SKM-1 (cell line): ENCODE measurements around the gene POLD2.

ENCODE experiments used
- DNase-seq: peaks from one replicate; lab custom pipeline; 2025; ENCODE audit not compliant: unreplicated experiment; lab: John Stamatoyannopoulos, UW

Gene POLD2

DNA sequence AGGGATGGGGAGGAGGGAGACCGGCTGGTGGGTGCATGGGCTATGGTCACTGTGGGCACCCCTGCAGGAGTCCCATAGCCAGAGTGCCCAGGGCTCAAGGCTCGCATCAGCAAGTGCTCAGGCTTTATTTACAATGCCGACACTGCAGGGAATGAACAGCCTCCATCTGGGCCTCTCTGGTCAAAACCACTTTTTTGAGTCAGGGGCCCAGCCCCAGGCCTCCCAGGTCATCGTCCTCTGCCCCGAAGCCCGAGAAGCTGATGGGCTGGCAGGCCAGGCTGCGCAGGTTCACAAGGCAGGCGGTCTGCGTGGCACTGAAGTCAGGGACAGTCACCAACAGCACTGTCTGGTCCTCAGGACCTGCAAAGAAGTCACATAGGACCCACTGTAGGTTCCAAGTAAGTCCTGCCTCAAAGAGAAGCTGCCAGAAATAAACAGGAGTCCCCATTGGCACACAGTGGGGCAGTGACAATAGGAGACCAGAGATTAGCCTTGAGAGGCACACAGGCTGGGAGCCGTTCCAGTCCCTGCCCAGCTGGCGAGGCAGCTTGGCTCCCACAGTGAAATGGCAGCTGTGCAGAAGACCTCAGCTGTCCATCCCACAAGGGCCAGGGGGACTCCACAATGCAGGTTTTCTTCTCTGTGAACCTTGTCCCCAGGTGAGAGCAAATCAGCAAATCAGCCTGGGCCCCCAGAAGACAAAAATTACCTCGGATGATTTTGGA is 8.6 kb downstream of the POLD2 start:
- DNase-seq: no peak

DNA sequence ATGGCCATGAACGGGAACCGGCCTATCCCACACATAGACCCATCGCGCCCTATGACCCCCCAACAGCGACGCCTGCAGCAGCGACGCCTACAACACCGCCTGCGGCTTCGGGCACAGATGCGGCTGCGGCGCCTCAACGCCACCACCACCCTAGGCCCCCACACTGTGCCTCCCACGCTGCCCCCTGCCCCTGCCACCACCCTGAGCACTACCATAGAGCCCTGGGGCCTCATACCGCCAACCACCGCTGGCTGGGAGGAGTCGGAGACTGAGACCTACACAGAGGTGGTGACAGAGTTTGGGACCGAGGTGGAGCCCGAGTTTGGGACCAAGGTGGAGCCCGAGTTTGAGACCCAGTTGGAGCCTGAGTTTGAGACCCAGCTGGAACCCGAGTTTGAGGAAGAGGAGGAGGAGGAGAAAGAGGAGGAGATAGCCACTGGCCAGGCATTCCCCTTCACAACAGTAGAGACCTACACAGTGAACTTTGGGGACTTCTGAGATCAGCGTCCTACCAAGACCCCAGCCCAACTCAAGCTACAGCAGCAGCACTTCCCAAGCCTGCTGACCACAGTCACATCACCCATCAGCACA is 9.5 kb downstream of the POLD2 start:
- DNase-seq: no peak

DNA sequence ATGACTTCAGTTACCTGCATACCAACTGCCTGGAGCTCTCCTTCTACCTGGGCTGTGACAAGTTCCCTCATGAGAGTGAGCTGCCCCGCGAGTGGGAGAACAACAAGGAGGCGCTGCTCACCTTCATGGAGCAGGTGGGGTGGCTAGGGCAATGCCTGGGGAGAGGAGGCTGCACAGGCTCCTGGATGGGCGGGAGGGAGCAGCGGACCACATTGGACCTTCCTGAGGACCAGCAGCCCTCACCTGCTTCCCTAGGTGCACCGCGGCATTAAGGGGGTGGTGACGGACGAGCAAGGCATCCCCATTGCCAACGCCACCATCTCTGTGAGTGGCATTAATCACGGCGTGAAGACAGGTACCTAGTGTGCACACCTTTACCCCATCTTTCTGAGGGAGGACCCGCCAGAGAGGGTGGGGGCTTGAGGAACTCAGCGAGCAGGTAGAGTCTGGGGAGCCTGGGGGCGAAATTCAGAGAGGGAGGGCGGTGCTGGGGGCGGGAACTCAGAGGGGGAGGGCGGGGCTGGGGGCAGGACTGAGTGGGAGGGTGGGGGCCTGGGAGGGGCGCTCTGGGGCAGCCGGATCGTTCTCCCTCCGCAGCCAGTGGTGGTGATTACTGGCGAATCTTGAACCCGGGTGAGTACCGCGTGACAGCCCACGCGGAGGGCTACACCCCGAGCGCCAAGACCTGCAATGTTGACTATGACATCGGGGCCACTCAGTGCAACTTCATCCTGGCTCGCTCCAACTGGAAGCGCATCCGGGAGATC is 10.2 kb downstream of the POLD2 start:
- DNase-seq: no peak

DNA sequence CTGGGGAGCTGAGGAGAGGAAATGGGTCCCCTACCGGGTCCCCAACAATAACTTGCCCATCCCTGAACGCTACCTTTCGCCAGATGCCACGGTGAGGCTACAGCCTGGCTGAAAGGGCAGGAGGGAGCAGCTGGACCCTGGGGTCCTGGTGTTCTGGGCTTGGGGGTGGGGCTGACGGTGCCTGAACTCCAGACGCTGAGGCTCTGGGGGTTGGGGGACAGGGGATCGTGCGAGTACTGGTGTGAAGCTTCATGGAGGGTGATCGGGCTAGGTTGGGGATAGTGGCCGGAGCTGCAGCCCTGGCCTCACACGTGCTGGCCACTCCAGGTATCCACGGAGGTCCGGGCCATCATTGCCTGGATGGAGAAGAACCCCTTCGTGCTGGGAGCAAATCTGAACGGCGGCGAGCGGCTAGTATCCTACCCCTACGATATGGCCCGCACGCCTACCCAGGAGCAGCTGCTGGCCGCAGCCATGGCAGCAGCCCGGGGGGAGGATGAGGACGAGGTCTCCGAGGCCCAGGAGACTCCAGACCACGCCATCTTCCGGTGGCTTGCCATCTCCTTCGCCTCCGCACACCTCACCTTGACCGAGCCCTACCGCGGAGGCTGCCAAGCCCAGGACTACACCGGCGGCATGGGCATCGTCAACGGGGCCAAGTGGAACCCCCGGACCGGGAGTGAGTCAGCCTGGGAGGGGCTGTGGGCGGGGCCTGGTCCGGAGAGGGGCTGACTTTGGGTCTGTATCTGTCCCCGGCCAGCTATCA is 10.9 kb downstream of the POLD2 start:
- no peak for DNase-seq

DNA sequence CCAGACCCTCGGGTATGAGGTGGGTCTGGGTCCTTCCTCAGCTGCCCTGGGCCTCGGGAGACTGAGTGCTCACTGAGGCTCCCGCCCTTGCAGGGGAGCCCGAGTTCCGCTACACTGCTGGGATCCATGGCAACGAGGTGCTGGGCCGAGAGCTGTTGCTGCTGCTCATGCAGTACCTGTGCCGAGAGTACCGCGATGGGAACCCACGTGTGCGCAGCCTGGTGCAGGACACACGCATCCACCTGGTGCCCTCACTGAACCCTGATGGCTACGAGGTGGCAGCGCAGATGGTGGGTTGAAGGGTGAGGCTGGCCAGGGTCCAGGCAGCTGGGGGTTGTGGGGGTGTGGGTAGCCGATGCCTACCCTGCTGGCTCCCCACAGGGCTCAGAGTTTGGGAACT is 11.6 kb downstream of the POLD2 start:
- DNase-seq: no peak

DNA sequence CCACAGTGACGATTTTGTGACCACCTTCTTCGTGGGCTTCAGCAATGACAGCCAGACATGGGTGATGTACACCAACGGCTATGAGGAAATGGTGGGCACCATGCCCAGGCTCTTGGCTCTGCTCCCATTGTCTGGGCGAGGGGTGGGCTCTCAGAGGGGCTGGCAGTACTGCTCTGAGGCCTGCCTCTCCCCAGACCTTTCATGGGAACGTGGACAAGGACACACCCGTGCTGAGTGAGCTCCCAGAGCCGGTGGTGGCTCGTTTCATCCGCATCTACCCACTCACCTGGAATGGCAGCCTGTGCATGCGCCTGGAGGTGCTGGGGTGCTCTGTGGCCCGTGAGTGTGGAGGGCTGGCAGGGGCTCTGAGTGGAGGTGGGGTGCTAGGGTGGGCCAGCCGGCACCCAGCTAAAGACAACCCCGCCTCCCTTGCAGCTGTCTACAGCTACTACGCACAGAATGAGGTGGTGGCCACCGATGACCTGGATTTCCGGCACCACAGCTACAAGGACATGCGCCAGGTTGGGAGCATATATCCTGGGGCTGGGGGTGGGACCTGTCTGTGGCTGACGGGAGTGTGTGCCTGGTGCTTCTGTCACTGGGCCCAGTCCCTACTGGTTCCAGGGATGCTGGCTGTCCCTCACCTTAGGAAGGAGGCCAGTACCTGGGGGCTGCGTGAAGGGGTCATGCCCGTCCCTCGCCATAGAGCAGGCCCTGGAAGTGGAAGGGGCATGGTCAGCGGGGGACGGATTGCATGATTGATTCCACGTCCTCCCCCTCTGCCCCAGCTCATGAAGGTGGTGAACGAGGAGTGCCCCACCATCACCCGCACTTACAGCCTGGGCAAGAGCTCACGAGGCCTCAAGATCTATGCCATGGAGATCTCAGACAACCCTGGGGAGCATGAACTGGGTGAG is 12.4 kb downstream of the POLD2 start:
- DNase-seq: no peak

DNA sequence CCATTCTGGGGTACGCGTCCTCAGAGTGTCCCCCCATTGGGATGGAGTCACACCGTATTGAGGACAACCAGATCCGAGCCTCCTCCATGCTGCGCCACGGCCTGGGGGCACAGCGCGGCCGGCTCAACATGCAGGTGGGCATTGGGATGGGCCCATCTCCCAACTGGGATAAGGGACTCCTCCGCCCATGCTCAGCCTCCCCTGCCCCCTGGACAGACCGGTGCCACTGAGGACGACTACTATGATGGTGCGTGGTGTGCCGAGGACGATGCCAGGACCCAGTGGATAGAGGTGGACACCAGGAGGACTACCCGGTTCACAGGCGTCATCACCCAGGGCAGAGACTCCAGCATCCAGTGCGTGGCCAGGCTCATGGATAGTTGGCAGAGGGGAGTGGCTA is 13.4 kb downstream of the POLD2 start:
- DNase-seq: no peak

DNA sequence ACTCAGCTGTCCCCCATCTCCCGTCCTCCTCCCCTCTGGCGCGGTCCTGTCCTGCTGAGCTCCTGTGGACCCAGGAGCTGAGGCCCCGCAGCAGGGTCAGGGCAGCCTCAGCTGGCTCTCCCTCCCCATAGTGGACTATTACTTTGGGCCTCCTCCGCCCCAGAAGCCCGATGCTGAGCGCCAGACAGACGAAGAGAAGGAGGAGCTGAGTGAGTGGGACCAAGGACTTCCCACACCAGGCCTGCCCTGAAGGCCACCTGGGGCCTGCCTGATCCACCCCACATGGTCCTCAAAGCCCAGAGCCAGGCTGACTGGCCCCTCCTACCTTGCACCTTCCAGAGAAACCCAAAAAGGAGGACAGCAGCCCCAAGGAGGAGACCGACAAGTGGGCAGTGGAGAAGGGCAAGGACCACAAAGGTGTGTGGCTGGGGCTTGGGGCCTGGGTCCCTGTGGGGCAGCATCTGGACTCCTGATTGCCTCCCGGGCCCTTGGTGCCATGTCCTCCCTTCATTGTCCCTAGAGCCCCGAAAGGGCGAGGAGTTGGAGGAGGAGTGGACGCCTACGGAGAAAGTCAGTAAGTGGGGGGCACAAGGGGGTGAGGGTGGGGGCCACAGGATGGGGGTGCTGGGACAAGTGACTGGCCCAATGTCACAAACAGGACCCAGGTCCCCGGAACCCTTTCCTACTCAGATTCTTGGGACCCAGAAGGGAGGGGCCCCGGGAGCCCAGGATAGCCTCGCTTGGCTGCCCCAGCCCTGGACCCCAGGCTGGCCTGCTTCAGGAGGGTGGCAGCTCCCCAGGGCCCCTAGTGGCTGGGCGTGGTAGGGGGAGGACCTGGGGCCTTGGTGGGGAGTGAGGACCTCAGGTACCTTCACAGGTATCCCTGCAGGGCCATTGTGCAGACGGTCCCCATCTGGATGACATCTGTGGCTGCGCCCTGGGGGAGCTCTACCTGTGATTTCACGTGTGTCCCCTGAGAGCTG is 14.3 kb downstream of the POLD2 start:
- DNase-seq: no peak

DNA sequence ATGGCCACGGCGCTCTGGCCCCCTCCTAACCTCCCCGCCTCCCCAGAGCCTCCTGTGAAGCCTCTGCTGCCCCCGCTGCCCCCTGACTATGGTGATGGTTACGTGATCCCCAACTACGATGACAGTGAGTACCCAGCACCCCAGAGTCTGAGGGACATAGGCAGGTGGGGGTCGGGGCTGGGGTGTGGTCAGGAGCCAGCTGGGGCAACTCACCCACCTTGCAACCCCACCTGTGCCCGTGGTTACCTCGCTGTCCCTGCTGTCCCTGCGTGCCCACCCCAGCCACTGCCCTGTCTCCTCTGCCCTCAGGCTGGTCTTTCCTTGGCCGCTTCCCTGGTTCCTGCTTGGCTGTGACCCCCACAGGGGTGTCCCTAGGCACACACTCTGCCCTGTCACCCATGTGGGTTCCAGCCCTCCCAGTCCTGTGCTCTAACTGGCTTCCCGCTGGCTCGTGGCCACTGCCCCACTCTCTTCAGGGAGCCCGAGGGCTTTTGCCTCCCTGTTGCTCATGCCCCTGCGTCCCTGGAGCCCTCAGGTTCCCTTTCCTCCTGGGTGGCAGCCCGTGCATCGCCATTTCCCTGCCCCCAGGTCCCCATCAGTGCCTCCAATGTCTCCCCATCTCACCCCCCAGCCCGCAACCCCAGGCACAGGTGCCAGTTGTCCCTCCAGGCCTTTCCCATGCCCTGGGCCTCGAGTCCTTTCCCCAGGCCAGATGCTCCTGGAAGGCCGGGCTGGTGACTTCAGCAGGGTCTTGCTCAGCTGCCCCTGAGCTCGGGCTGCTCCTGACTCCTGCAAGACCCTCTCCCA is 15.2 kb downstream of the POLD2 start:
- DNase-seq: no peak

DNA sequence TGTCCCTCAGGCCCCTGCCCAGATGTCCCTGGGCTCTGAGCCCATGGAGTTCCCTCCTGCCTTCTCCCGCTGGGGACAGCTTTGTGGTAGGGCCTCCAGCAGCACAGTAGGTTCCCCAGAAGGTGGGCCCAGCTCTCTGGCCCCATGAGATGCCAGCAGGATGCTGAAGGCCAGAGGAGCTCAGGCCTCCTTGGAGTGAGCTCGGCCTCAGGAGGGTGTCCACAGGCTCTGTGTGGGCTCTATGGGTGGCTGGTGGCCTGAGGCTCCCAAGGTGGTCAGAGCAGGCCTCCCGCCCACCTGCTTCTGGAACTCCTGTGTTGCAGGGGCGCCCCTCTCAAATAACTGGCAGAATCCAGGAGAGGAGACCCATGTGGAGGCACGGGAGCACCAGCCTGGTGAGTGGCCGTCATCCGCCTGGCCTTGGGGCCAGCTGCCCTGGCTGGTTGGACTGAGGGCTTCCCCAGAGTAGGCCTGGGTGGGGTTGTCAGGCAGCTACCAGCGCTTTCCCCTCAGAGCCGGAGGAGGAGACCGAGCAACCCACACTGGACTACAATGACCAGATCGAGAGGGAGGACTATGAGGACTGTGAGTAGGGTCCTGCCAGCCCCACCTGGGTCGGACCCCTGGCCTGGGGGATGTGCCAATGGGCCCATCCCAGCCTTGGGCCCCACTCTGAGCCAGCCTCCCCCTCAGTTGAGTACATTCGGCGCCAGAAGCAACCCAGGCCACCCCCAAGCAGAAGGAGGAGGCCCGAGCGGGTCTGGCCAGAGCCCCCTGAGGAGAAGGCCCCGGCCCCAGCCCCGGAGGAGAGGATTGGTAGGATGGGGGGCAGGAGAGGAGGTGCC is 16.0 kb downstream of the POLD2 start:
- DNase-seq: no peak

DNA sequence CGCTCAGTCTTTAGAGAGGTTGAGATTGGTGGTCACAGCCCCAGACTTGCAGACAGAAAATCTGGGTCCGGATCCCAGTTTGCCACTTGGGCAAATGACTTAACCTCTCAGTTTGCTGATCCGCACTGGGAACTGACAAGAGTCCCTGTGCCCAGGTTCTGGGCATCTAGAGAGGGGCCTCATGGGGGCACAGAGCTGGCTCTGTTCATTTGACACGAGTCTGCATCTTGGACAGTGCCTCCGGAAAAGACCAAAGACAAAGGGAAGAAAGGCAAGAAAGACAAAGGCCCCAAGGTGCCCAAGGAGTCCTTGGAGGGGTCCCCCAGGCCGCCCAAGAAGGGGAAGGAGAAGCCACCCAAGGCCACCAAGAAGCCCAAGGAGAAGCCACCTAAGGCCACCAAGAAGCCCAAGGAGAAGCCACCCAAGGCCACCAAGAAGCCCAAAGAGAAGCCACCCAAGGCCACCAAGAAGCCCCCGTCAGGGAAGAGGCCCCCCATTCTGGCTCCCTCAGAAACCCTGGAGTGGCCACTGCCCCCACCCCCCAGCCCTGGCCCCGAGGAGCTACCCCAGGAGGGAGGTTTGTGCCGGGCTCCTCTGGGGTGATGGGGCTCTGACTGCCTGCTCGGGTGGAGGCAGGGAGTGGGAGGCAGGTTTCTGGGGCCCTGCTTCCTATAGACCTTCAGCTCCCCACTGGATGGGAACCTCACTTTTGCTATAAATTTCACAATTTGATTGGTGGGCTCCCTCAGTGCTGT is 16.9 kb downstream of the POLD2 start:
- no peak for DNase-seq

DNA sequence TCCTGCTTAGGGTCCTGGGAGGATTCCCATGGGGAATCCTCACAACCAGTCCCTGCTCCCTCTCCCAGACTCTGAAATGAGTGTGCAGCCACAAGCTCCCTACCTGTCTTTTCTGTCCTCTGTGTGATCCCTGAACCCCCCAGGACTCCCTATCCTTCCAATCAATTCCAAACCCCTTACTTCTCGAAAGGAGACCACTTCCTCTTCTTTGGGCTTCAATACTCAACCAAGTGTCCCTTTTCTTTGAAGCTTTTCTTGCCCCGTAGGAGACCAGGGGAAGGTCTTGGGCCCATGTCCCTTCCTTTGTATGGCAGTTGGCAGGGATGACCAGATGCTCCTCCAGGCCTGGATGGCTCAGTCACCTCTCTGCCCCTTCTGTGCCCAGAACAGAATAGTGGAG is 17.5 kb downstream of the POLD2 start:
- no peak for DNase-seq

DNA sequence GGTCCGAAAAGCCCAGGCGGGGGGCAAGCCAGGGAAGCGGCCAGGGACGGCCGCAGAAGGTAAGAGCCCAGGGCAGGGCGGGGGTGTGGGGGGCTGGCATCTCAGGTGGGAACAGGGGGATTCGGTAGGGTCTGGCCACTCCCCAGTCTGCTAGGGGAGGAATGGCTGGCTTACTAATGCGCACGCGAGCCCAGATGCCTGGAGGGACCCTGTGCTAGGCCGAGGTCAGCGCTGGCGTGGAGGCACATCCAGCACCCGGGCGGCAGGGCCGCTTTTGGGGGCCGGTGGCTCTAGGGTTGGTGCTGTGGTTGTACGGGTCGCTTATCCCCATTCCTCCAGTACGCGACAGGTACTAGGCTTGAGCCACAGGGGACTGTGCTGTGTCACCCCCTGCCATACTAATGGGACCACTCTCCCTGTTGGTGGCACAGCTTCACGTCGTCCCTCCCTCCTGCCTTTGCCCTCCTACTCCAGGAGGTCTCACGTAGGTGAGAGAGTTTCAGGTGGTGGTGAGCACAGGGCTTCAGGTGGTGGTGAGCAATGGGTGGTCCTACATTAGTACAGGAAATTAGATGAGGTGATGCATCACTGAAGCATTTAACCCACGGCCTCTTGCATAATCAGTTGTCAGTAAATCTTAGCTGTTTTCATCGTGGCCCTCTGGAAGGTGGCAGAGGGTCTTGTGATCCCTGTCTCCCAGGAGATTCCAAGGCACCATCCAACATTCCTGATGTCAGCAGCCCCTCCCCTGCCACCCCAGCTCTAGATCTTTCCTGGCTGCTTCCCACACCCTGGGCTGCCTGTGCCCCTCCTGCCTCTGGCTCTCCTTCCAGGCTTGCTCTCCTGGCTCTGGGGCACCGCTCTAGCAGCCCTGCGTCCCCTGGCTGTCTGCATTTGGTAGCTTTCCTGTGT is 18.2 kb downstream of the POLD2 start:
- DNase-seq: no peak

DNA sequence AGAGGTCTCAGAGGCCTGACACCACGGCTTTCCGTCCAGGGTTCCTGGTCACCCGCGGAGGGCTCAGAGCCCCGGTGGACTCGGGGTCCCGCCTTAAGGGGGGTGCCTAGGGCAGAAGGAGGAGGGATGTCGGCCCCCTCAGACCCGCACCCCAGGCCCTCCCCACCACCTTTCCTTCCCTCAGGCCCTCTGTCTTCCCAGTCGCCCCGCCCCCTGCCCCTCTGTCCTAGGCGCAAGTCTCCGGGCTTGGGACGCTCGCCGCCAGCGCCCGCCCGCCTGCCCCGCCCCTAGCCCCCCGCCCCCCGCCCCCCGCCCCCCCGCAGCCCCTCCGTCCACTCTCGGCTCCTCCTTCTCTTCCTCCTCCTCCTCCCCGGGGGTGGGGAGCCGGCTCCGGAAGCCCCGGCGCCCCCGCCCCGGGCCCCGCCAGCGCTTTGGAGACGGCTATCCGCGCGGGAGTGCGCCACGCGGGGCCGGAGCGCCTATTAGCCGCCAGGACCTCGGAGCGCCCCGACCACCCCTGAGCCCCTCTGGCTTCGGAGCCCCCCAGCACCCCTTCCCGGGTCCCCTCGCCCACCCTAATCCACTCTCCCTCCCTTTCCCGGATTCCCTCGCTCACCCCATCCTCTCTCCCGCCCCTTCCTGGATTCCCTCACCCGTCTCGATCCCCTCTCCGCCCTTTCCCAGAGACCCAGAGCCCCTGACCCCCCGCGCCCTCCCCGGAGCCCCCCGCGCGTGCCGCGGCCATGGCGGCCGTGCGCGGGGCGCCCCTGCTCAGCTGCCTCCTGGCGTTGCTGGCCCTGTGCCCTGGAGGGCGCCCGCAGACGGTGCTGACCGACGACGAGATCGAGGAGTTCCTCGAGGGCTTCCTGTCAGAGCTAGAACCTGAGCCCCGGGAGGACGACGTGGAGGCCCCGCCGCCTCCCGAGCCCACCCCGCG is 19.2 kb downstream of the POLD2 start, which contains the start of gene AEBP1:
TSS of gene AEBP1 (plus strand) at position 423 of the 937 bp plus-strand sequence. CDS start at position 744, 321 bp downstream.
- DNase-seq: no peak

DNA sequence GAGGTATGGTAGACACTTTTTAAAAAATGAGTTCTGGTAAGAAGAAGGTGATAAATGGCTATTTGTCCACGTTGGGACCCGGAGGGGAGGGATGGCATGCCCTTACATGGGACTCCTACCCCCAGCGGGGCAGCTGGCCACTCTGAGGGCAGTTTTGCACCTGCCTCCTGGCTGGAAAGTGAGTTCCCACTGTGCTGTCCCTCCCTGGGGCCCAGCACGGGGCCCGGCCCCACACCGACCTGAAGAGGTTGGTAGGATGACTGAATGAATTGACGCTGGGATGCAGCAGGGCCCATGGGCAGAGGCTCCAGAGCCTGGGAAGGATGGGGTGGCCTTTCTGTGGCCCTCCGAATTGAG is 19.8 kb downstream of the POLD2 start:
- DNase-seq: no peak
